ENCODE data around the gene POU6F2.

DNA sequence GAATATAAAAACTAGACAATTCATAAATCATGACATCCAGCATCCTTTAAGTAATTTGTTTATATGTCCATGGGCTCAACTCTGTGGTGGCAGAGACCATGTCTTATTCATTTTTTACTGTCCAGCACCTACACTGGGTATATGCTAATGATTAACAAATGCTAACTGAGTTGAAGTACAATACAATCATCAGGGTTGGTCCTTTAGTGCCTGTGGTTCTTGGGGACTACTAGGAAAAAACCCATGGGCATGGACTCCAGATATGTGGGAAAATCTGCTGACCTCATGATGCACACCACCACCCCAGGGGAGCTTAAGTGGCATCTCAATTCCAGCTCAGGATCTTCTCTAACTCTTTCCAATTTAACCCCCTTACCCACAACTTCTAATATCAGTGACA lies 503.2 kb downstream of the POU6F2 start:
- TF ChIP-seq CTCF (IDR thresholded peaks at IDR 0.05) (no peak), POLR2AphosphoS5 (IDR thresholded peaks at IDR 0.05) (no peak)
